Measurements from ENCODE around the gene FERMT2. TPM values are rescaled to one million over a fixed set of nuclear protein-coding genes. Genes with fewer than 3 reads are reported as not detected.

FERMT2 gene
- total RNA-seq, 2 experiments from 2014 or later: 2.1 to 3.6 TPM

DNA sequence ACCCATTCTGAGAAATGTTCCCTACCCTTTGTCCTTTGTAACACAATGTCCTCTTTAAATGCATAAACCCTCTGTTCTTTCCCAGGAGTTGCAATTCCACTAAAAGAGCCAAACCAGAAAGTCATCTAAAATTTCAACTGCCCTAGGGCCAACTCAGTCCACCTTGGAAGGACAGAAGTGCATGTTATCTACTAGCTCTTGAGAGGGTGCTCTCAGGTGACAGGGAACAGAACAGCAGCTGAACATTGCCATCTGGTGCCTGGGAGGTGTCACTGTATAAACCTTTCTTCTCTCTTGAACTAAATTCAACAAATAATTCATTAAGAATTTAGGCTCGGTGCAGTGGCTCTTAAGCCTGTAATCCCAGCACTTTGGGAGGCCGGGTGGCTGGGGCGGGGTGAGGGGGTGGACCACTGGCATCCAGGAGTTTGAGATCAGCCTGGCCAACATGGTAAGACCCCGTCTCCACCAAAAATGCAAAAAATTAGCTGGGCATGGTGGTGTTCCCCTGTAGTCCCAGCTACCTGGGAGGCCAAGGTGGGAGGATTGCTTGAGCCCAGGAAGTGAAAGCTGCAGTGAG is 10.3 kb upstream of the FERMT2 start:
- Mint-ChIP-seq H3K27ac (no peak overlapping the region), H3K4me3 (no peak overlapping the region), H3K4me1 (peaks cover 6% of the 10 kb centered on the region), H3K36me3 (ENCODE audit: low read depth) (no peaks in the 10 kb centered on the region), H3K27me3 (no peaks in the 10 kb centered on the region), H3K9me3 (ENCODE audit: low read depth) (no peaks in the 10 kb centered on the region)
- ChIA-PET CTCF (interaction anchor here (0.6 to 5.9 kb wide), 17 partner anchors 9 to 439 kb away, joined by 3 to 54 read pairs (median 4); partner anchors contain the start of gene FERMT2), POLR2A (no interaction called here)
- intact Hi-C loops (cut with DNase I, micrococcal nuclease): loop anchor here (1.0 to 10.0 kb wide), 3 partner anchors 138 to 656 kb away; no protein-coding TSS in a partner anchor
- ATAC-seq: peak; percentile 91
- DNase-seq: peak; percentile 68

DNA sequence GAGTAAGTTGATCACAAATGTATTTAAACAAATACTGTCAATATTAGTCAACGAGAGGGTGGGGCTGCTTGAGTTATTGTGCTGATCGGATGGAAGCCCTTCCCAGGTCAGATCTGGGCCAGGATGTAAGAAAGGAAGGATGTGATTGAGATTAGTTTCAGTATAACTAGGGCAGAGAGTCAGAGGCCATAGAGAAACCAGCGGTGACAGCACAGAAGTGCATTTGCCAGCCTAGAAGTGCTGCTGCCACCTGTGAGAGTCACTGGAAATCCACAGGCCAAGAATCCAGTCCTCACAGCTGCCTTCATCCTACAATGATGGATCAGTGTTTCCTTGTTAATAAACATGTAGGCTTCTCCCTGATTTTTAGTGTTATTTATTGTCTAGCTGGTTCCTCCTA is 9.8 kb upstream of the FERMT2 start:
- ATAC-seq (peak; percentile 71), DNase-seq (peak; percentile 12)
- Mint-ChIP-seq H3K36me3 (ENCODE audit: low read depth) (no peaks in the 10 kb centered on the region), H3K4me1 (peaks cover 6% of the 10 kb centered on the region), H3K4me3 (no peak overlapping the region), H3K27ac (no peak overlapping the region), H3K27me3 (no peaks in the 10 kb centered on the region), H3K9me3 (ENCODE audit: low read depth) (no peaks in the 10 kb centered on the region)
- CTCF ChIA-PET: interaction anchor here (0.6 to 5.9 kb wide), 14 partner anchors 9 to 345 kb away, joined by 3 to 54 read pairs (median 5); partner anchors contain the start of gene FERMT2
- intact Hi-C loops (cut with DNase I, micrococcal nuclease): loop anchor here (1.0 to 10.0 kb wide), 3 partner anchors 137 to 656 kb away; no protein-coding TSS in a partner anchor
- POLR2A ChIA-PET: no interaction called here

DNA sequence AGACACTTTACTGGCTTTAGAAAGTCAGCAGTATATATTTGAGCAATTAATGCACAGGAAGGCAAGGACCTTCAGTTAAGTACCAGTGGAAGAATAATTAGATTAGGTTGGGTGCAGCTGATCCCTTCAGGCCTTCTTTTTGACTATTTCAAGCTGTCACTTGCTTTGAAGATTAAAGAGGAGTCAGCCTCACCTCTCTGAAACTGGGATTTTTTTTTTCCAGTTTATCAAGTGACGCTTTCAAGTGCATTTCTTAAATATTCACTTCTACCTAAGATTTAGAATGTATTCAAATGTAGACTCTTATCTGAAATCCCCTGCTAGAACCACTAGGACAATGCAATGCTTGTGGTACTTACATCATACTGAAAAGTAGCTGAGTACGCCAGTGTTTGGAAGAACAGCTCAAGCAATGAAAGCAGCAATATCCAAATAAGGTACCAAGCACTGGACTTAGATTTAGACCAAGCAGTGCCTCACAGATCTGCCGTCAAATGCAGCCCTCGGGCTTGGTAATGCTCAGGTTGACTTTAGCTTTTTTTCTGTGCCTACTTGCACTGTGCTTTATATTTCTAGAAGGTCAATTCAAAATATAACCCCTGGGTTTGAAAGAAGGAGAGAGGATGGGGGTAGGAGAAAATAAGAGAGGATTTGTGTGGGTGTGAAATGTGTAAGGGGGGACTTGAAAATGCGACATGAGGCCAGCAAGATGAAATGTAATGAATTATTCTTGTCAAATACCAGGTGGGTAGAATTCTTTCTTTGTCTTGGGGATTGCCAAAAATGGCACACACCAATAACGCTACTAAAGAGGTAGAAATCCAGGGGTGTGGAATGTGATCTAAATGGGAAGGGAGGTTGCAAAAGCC is 3.7 kb upstream of the FERMT2 start:
- peaks cover 18% of the 10 kb centered on the region for H3K4me1 Mint-ChIP-seq
- H3K36me3 Mint-ChIP-seq (ENCODE audit: low read depth): no peaks in the 10 kb centered on the region
- peaks cover 25% of the 10 kb centered on the region for H3K27me3 Mint-ChIP-seq
- H3K27ac Mint-ChIP-seq: peak overlapping the region; percentile 81
- H3K4me3 Mint-ChIP-seq: no peak overlapping the region
- intact Hi-C loops (cut with DNase I, micrococcal nuclease): no loop called here
- ChIA-PET POLR2A (interaction anchor here (0.9 kb wide), 1 partner anchor 9 kb away, joined by 3 read pairs; no protein-coding TSS in a partner anchor), CTCF (interaction anchor here (0.6 to 1.1 kb wide), 5 partner anchors 8 to 1345 kb away, joined by 3 to 4 read pairs (median 3); no protein-coding TSS in a partner anchor)
- no peak for DNase-seq
- ATAC-seq: peak; percentile 69
- H3K9me3 Mint-ChIP-seq (ENCODE audit: low read depth): no peaks in the 10 kb centered on the region

DNA sequence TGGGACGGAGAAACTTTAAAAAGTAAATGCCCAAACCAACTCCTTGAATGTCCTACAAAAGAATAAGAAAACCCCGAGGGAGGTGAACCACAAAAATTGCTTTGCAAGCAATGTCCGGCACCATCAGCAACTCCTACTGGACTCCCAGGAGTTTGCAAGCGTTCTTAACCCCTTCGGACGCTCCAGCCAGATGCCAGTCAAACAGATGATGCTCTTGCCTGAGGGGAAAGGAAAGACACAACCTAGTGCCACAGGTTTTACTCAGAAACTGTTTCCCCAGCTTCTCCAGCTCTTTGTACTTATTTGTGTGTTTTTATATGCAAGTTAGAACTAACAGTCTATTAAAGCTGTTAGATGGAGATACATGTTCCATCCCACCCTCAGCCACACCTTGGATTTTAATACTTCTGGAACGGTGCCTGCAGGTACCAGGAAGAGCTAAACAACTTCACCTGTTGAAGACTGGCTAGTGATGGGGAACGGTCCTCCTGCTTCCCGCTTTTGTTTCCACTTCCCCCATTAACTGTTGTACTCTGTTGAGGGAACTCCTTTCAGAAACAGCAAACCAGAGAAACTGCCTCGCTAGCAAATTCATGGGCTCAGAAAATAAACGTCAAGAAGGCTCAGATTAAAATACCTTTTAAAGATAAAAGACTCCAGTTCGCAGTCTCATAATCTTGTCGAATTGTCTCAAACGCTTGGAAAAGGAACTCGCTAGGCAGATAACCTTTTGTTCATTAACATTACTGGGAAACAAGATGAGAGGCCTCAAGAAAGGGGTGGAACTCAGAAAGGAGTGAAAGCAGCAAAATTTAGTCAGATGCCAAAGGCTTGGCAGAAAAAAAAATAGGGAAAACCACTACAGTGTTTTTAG is 1.1 kb upstream of the FERMT2 start:
- Mint-ChIP-seq H3K4me3 (peak overlapping the region; percentile 43), H3K4me1 (peaks cover 24% of the 10 kb centered on the region), H3K27me3 (peaks cover 45% of the 10 kb centered on the region), H3K27ac (no peak overlapping the region), H3K9me3 (ENCODE audit: low read depth) (no peaks in the 10 kb centered on the region), H3K36me3 (ENCODE audit: low read depth) (no peaks in the 10 kb centered on the region)
- DNase-seq (peak; percentile 12), ATAC-seq (no peak)
- ChIA-PET POLR2A (no interaction called here), CTCF (interaction anchor here (0.6 to 2.2 kb wide), 4 partner anchors 9 to 477 kb away, joined by 3 to 7 read pairs (median 4); no protein-coding TSS in a partner anchor)
- intact Hi-C loops (cut with DNase I, micrococcal nuclease): no loop called here

DNA sequence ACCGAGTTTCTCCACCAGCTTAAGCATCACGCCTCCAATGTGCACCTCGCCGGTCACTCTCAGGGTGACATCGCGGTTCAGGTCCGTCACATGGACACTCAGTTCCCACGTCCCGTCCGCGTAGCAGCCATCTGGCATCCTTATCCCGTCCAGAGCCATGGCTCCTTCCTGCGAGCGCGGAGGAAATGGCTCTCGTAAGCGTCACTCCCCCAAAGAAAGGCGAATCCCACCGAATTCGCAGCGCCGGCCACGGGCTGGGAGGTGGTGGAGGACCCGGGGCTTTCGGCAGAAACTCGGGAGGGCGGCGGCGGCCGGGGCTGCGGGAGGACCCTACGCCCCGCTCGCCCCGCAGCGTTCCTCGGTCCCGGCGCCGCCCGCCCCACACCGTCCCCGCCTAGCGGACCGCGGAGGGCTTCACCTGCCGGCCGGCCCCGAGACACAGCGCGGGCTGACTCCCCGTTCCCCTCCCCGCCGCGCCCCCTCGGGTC is 396 bp downstream of the FERMT2 start:
- DNase-seq: peak; percentile 32
- intact Hi-C loops (cut with DNase I, micrococcal nuclease): no loop called here

DNA sequence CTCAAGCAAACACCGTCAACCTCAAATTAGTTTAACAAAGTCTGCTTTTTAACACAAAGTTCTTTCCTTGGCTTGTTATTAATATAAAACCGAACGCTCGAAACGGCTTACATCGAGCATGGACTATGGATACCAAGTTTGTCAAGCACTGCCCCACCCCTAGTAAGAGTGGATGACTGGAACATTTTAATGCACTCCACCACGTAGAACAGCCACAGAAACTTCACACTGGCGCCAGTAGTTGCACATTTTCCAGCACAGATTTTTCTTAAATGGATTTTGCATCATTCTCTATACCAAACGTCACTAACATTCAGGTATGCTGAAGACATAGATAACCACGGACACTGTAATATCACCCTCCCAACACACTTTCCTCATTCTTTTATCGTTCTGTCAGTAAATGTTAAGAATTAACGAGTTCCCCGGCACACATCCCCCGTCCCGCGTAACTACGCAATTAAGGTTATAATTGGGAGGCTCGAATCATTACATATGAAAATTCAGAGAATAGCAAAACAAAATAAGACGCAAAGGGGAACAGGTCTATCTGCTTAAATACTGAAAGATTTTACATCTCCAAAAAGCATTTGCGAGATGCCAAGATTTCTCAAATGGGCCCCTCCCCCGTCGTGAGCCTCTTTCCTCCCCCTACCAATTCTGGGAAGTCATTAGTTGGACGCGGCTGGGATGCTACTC is 990 bp downstream of the FERMT2 start:
- Mint-ChIP-seq H3K27me3 (peaks cover 51% of the 10 kb centered on the region), H3K4me3 (peak overlapping the region; percentile 75), H3K36me3 (ENCODE audit: low read depth) (no peaks in the 10 kb centered on the region), H3K9me3 (ENCODE audit: low read depth) (no peaks in the 10 kb centered on the region), H3K27ac (peak overlapping the region; percentile 20), H3K4me1 (peaks cover 24% of the 10 kb centered on the region)
- peak; percentile 24 for ATAC-seq
- intact Hi-C loops (cut with DNase I, micrococcal nuclease): no loop called here
- CTCF ChIA-PET: interaction anchor here (1.0 to 1.3 kb wide), 2 partner anchors 24 to 28 kb away, joined by 3 read pairs; no protein-coding TSS in a partner anchor
- peak; percentile 16 for DNase-seq
- POLR2A ChIA-PET: no interaction called here

More for the DNA sequence above, 396 bp downstream of the FERMT2 start:
- POLR2A ChIA-PET: no interaction called here
- H3K27me3 Mint-ChIP-seq: peaks cover 48% of the 10 kb centered on the region
- peaks cover 24% of the 10 kb centered on the region for H3K4me1 Mint-ChIP-seq
- CTCF ChIA-PET: no interaction called here
- no peaks in the 10 kb centered on the region for H3K9me3 Mint-ChIP-seq (ENCODE audit: low read depth)
- no peaks in the 10 kb centered on the region for H3K36me3 Mint-ChIP-seq (ENCODE audit: low read depth)
- ATAC-seq: peak; percentile 49
- peak overlapping the region; percentile 75 for H3K4me3 Mint-ChIP-seq
- H3K27ac Mint-ChIP-seq: no peak overlapping the region

DNA sequence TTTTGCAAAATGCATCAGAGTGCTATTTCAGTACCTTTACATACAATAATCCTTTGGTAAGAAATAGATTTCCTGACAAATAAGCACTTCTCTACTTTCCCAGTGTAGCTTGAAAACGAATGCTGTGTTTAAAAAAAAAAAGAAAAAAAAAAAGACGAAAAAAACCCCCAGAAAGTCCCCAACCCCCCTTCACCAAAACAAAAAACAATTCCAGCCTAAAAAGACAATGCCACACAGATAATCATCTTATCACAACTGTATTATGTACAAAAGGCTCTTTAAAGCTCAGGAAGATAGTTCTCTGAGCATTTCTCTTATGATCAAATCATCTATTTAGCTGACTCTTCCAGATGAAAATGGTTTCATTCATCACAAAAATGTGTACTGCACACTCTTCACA is 1.6 kb downstream of the FERMT2 start:
- no peaks in the 10 kb centered on the region for H3K36me3 Mint-ChIP-seq (ENCODE audit: low read depth)
- ATAC-seq (no peak), DNase-seq (no peak)
- peak overlapping the region; percentile 75 for H3K4me3 Mint-ChIP-seq
- no peaks in the 10 kb centered on the region for H3K9me3 Mint-ChIP-seq (ENCODE audit: low read depth)
- peaks cover 51% of the 10 kb centered on the region for H3K27me3 Mint-ChIP-seq
- intact Hi-C loops (cut with DNase I, micrococcal nuclease): no loop called here
- CTCF ChIA-PET: interaction anchor here (0.6 to 1.9 kb wide), 11 partner anchors 11 to 357 kb away, joined by 3 to 10 read pairs (median 3); no protein-coding TSS in a partner anchor
- peaks cover 23% of the 10 kb centered on the region for H3K4me1 Mint-ChIP-seq
- H3K27ac Mint-ChIP-seq: no peak overlapping the region
- POLR2A ChIA-PET: no interaction called here

DNA sequence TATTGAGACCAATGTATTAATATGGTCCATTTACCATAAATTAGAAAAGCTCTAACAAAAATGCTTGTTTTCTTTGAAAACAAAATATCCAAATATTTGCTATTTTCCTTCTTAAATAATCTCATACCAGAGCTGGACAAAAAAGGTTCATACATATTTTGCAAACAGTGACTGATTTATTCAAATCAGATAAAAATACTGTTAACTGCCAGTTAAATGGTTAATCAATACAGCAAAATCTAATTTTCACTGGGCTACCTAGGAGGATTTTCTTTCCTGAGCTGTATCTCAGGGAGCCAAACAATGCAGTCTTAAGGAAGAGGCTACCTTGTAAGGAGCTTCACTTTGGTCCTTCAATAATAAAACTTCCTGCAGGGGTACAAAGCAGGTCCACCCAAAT is 2.0 kb downstream of the FERMT2 start:
- H3K36me3 Mint-ChIP-seq (ENCODE audit: low read depth): no peaks in the 10 kb centered on the region
- H3K4me3 Mint-ChIP-seq: no peak overlapping the region
- CTCF ChIA-PET: interaction anchor here (0.6 to 1.9 kb wide), 11 partner anchors 12 to 357 kb away, joined by 3 to 10 read pairs (median 3); no protein-coding TSS in a partner anchor
- H3K9me3 Mint-ChIP-seq (ENCODE audit: low read depth): no peaks in the 10 kb centered on the region
- ATAC-seq: no peak
- POLR2A ChIA-PET: no interaction called here
- H3K27me3 Mint-ChIP-seq: peaks cover 51% of the 10 kb centered on the region
- peaks cover 22% of the 10 kb centered on the region for H3K4me1 Mint-ChIP-seq
- no peak overlapping the region for H3K27ac Mint-ChIP-seq
- intact Hi-C loops (cut with DNase I, micrococcal nuclease): no loop called here
- no peak for DNase-seq

DNA sequence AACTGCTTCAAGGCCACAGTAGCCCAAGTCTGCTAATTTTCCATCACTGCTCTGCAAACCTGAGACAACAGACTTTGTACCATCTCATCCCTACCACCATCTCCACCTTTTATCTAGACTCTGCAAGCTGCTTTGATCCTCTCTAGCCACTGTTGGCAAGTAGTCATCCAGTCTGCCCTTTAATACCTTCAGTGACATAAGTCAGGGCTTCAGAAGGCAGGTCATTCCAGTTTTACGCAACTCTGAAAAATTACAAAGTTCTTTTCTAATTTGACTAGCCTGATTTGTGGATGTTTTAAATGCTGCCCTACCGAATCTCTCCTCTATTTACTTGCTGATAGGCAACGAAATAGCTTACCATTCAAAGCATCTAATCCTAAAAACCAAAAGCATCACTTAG is 2.8 kb downstream of the FERMT2 start:
- intact Hi-C loops (cut with DNase I, micrococcal nuclease): no loop called here
- ATAC-seq (no peak), DNase-seq (no peak)
- Mint-ChIP-seq H3K36me3 (ENCODE audit: low read depth) (no peaks in the 10 kb centered on the region), H3K4me3 (no peak overlapping the region), H3K27ac (no peak overlapping the region), H3K27me3 (peaks cover 49% of the 10 kb centered on the region), H3K4me1 (peaks cover 22% of the 10 kb centered on the region), H3K9me3 (ENCODE audit: low read depth) (no peaks in the 10 kb centered on the region)
- ChIA-PET CTCF (interaction anchor here (0.7 to 1.9 kb wide), 5 partner anchors 12 to 204 kb away, joined by 3 to 10 read pairs (median 4); no protein-coding TSS in a partner anchor), POLR2A (no interaction called here)

DNA sequence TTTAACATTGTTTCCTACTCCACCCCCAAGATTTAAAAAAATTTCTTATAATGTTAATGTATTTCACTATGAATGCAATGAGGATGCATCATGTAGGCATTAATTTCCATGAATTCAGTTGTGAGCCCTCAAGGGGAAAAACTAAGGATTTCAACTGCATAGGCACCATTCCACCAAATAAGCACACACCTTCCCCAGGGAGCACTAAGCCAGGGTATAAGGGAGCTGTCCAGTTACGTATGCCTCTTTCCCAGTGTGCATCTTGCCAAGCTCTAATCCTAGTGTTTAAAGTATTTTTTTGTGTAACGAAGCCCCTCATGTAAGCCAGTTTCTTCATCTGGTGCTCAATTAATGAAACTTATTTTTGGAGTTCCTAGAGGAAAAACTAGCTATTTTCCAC is 6.6 kb downstream of the FERMT2 start:
- intact Hi-C loops (cut with DNase I, micrococcal nuclease): no loop called here
- DNase-seq (no peak), ATAC-seq (no peak)
- no peaks in the 10 kb centered on the region for H3K9me3 Mint-ChIP-seq (ENCODE audit: low read depth)
- POLR2A ChIA-PET: interaction anchor here (0.7 kb wide), 1 partner anchor 126 kb away, joined by 3 read pairs; no protein-coding TSS in a partner anchor
- peaks cover 2% of the 10 kb centered on the region for H3K4me1 Mint-ChIP-seq
- no peak overlapping the region for H3K4me3 Mint-ChIP-seq
- peaks cover 22% of the 10 kb centered on the region for H3K27me3 Mint-ChIP-seq
- no peak overlapping the region for H3K27ac Mint-ChIP-seq
- CTCF ChIA-PET: interaction anchor here (0.6 to 1.6 kb wide), 3 partner anchors 18 to 120 kb away, joined by 3 to 5 read pairs (median 3); no protein-coding TSS in a partner anchor
- H3K36me3 Mint-ChIP-seq (ENCODE audit: low read depth): no peaks in the 10 kb centered on the region

Data from activated CD4-positive, alpha-beta T cell treated with anti-CD3 and anti-CD28 coated beads for 36 hours (primary cell).